BLaER1 treated with 17β-estradiol and CSF1 and Interleukin-3, amounts not matched to agents 10 nM and 100 nM (cell line): ENCODE results near the gene E2F2.

Experiments used
- H3K27ac ChIP-seq, 11 experiments: shearing (Covaris generic); formaldehyde crosslinking; 2 replicates each; pipeline ENCODE4 v1.8.1; 2022
- H3K27me3 ChIP-seq, 11 experiments: shearing (Covaris generic); formaldehyde crosslinking; 2 replicates each; pipeline ENCODE4 v1.8.1; 2022
- H3K36me3 ChIP-seq, 11 experiments: shearing (Covaris generic); formaldehyde crosslinking; 2 replicates each; pipeline ENCODE4 v1.8.1; 2022
- H3K4me1 ChIP-seq, 10 experiments: shearing (Covaris generic); formaldehyde crosslinking; 2 replicates each; pipeline ENCODE4 v1.8.1; 2022
- H3K4me2 ChIP-seq, 11 experiments: shearing (Covaris generic); formaldehyde crosslinking; 2 replicates each; pipeline ENCODE4 v1.8.1; 2022
- H3K4me3 ChIP-seq, 10 experiments: shearing (Covaris generic); formaldehyde crosslinking; 2 replicates each; pipeline ENCODE4 v1.8.1; 2022
- H3K9ac ChIP-seq, 11 experiments: shearing (Covaris generic); formaldehyde crosslinking; 2 replicates each; pipeline ENCODE4 v1.8.1; 2022
- H3K9me3 ChIP-seq, 11 experiments: shearing (Covaris generic); formaldehyde crosslinking; replicated peaks in 1 of 11; 2 replicates each; pipeline ENCODE4 v1.8.1; 2022
- H4K20me1 ChIP-seq, 11 experiments: shearing (Covaris generic); formaldehyde crosslinking; 2 replicates each; pipeline ENCODE4 v1.8.1; 2022
- Cebpa-rat ChIP-seq, 11 experiments: shearing (Covaris generic); IDR thresholded peaks; 2 replicates each; pipeline ENCODE4 v1.8.1; 2022

Gene E2F2

DNA sequence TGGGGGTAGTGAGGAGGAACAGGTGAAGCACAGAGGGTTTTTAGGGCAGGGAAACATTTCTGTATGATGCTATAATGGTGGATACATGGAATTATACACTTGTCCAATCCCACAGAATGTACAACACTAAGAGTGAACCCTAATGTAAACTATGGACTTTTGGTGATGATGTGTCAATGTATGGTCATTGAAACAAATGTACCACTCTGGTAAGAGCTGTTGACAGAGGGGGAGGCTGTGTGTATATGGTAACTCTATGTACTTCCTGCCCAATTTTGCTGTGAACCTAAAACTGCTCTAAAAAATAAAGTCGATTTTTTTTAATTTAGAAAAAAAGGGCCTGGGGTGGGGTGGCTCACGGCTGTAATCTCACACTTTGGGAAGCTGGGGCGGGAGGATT, 70.0 kb downstream of the E2F2 start:
- Histone ChIP-seq H3K27ac (no peak overlapping the region), H3K4me2 (no peak overlapping the region)

DNA sequence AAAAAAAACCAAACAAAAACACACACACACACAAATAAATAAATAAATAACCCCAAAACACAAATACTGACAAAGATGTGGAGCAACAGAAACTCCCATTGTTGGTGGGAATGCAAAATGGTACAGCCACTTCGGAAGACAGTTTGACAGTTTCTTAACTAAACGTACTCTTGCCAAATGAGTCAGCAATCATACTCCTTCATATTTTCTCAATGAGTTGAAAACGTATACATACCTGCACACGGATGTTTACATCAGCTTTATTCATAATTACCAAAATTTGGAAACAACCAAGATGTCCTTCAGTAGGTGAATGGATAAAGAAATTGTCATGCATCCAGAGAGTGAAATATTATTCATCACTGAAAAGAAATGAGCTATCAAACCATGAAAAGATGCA, 70.5 kb downstream of the E2F2 start:
- Histone ChIP-seq H3K4me2 (no peak overlapping the region), H3K9ac (no peak overlapping the region), H3K4me3 (no peak overlapping the region), H3K4me1 (peaks cover 9 to 17% (median 13%) of the 10 kb centered on the region in 10 experiments), H4K20me1 (no peaks in the 10 kb centered on the region; a peak in 2 of 22 replicates), H3K9me3 (no peaks in the 10 kb centered on the region), H3K36me3 (no peaks in the 10 kb centered on the region), H3K27me3 (peaks cover 0 to 1% (median 0%) of the 10 kb centered on the region in 11 experiments; a peak in 1 of 22 replicates), H3K27ac (no peak overlapping the region)
- no peak for TF ChIP-seq Cebpa-rat (IDR thresholded peaks at IDR 0.05)

More for the DNA sequence above, 70.0 kb downstream of the E2F2 start:
- no peaks in the 10 kb centered on the region for H3K27me3 ChIP-seq
- H3K9me3 ChIP-seq, result no peaks in the 10 kb centered on the region
- no peaks in the 10 kb centered on the region; a peak in 2 of 22 replicates for H4K20me1 ChIP-seq
- H3K4me3 ChIP-seq, result no peak overlapping the region
- H3K36me3 ChIP-seq, result no peaks in the 10 kb centered on the region
- no peak overlapping the region for H3K9ac ChIP-seq
- TF ChIP-seq Cebpa-rat (IDR thresholded peaks at IDR 0.05), result no peak
- peaks cover 5 to 12% (median 8%) of the 10 kb centered on the region in 10 experiments for H3K4me1 ChIP-seq

DNA sequence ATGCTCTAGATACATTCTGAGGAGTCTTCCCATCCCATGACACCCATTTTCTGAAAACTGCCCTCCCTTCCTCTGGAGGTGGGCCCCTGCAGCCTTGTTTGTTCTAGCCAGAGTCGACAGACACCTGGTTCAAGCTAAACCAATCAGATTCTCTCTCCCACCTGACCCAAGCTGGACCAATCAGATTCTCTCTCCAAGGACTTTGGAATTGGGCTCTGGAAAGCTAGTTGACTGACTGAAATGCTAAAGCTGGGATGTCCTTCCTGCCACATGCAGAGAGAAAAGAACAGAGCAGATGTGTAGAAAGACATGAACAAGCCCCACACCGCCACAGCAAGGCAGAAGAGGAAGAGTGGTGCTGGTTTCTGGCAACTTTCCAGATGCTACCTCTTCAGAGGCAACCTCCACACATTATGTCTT, 71.7 kb downstream of the E2F2 start:
- TF ChIP-seq Cebpa-rat (IDR thresholded peaks at IDR 0.05), result no peak
- peaks cover 0 to 4% (median 0%) of the 10 kb centered on the region in 11 experiments; a peak in 1 of 22 replicates for H3K27me3 ChIP-seq
- H3K9ac ChIP-seq, result no peak overlapping the region
- no peak overlapping the region for H3K4me3 ChIP-seq
- no peak overlapping the region for H3K4me2 ChIP-seq
- H3K4me1 ChIP-seq, result peaks cover 9 to 17% (median 13%) of the 10 kb centered on the region in 10 experiments
- no peaks in the 10 kb centered on the region; a peak in 2 of 22 replicates for H4K20me1 ChIP-seq
- no peak overlapping the region for H3K27ac ChIP-seq
- H3K9me3 ChIP-seq, result no peaks in the 10 kb centered on the region
- H3K36me3 ChIP-seq, result no peaks in the 10 kb centered on the region
